ENCODE results near the gene CAB39. TPM values are rescaled to one million over a fixed set of nuclear protein-coding genes. Genes with fewer than 3 reads are reported as not detected.
A peak's percentile ranks its signal among the peaks of the same experiment; 100 is the strongest.

The CAB39 gene
- polyA plus RNA-seq, 3 donors = 33.1 to 53.8 (median 38.3) TPM

- 93% methylated on average over 2 of the region's 3 CpGs for WGBS (ENCODE audit: insufficient coverage)
Observed at GRCh38 chr2:230703514-230703913, 9.1 kb upstream of the CAB39 start.

GRCh38 chr2:230706053-230706521 is 6.6 kb upstream of the CAB39 start:
- Histone ChIP-seq H3K36me3 (replicated peaks in 1 of 2; ENCODE audit: control insufficient read depth in 1 of 2, insufficient read depth in 2 of 2, low read length in 2 of 2) (no peaks in the 10 kb centered on the region), H3K27ac (ENCODE audit: low read depth in 1 of 2, low read length in 2 of 2) (no peak overlapping the region), H3K9ac (ENCODE audit: insufficient read depth, low read length, poor library complexity, severe bottlenecking) (no peak overlapping the region), H3K9me3 (replicated peaks in 1 of 2; ENCODE audit: control insufficient read depth in 1 of 2, insufficient read depth in 1 of 2, low read length in 2 of 2) (no peaks in the 10 kb centered on the region), H3K4me1 (ENCODE audit: control insufficient read depth in 1 of 2, insufficient read depth in 2 of 2, low read length in 2 of 2) (peaks cover 34 to 46% of the 10 kb centered on the region in 2 donors), H4K20me1 (ENCODE audit: insufficient read depth, low read length) (no peaks in the 10 kb centered on the region), H3K4me2 (replicated peaks; ENCODE audit: extremely low read depth, low read length, poor library complexity, severe bottlenecking) (no peak overlapping the region), H2AFZ (ENCODE audit: insufficient read depth, low read depth, low read length, poor library complexity, severe bottlenecking) (no peak overlapping the region), H3K79me2 (ENCODE audit: insufficient read depth, low read length) (no peaks in the 10 kb centered on the region), H3K27me3 (ENCODE audit: control insufficient read depth in 2 of 2, insufficient read depth in 2 of 2, low read length in 2 of 2) (no peaks in the 10 kb centered on the region), H3K4me3 (replicated peaks in 1 of 3; ENCODE audit: low read depth in 2 of 3, low read length in 3 of 3) (no peak overlapping the region)
- DNase-seq = peak in 1 of 3 donors; percentile 29
- H3K36me3 Mint-ChIP-seq = peaks cover 6 to 15% of the 10 kb centered on the region in 2 donors
- H3K4me3 Mint-ChIP-seq = no peak overlapping the region
- H3K9me3 Mint-ChIP-seq = peaks cover 0 to 10% (median 6%) of the 10 kb centered on the region in 7 donors
- peaks cover 3 to 5% (median 5%) of the 10 kb centered on the region in 3 donors for H3K27me3 Mint-ChIP-seq (ENCODE audit: low read depth in 3 of 3)
- H3K27ac Mint-ChIP-seq = peak overlapping the region in 3 of 7 donors; percentile 1 to 61 (median 12)
- intact Hi-C loops (cut with micrococcal nuclease) = no loop called here
- WGBS (ENCODE audit: insufficient coverage) = 33% methylated on average over 3 of the region's 3 CpGs
- TF ChIP-seq CTCF (IDR thresholded peaks at IDR 0.05) = no peak
- H3K4me1 Mint-ChIP-seq = peaks cover 53% of the 10 kb centered on the region

More at GRCh38 chr2:230703514-230703913, 9.1 kb upstream of the CAB39 start:
- Histone ChIP-seq H3K9ac (ENCODE audit: insufficient read depth, low read length, poor library complexity, severe bottlenecking) (no peak overlapping the region), H3K79me2 (ENCODE audit: insufficient read depth, low read length) (no peaks in the 10 kb centered on the region), H3K4me2 (replicated peaks; ENCODE audit: extremely low read depth, low read length, poor library complexity, severe bottlenecking) (no peak overlapping the region), H3K4me3 (replicated peaks in 1 of 3; ENCODE audit: low read depth in 2 of 3, low read length in 3 of 3) (no peak overlapping the region), H3K27ac (ENCODE audit: low read depth in 1 of 2, low read length in 2 of 2) (no peak overlapping the region), H3K27me3 (ENCODE audit: control insufficient read depth in 2 of 2, insufficient read depth in 2 of 2, low read length in 2 of 2) (no peaks in the 10 kb centered on the region), H4K20me1 (ENCODE audit: insufficient read depth, low read length) (no peaks in the 10 kb centered on the region), H3K36me3 (replicated peaks in 1 of 2; ENCODE audit: control insufficient read depth in 1 of 2, insufficient read depth in 2 of 2, low read length in 2 of 2) (no peaks in the 10 kb centered on the region), H2AFZ (ENCODE audit: insufficient read depth, low read depth, low read length, poor library complexity, severe bottlenecking) (no peak overlapping the region), H3K4me1 (ENCODE audit: control insufficient read depth in 1 of 2, insufficient read depth in 2 of 2, low read length in 2 of 2) (peaks cover 34 to 50% of the 10 kb centered on the region in 2 donors), H3K9me3 (replicated peaks in 1 of 2; ENCODE audit: control insufficient read depth in 1 of 2, insufficient read depth in 1 of 2, low read length in 2 of 2) (no peaks in the 10 kb centered on the region)
- Mint-ChIP-seq H3K36me3 (peaks cover 6 to 15% of the 10 kb centered on the region in 2 donors), H3K27me3 (ENCODE audit: low read depth in 3 of 3) (peaks cover 0 to 5% (median 3%) of the 10 kb centered on the region in 3 donors), H3K4me3 (no peak overlapping the region), H3K27ac (no peak overlapping the region), H3K4me1 (peaks cover 56% of the 10 kb centered on the region), H3K9me3 (peaks cover 0 to 10% (median 6%) of the 10 kb centered on the region in 7 donors)
- DNase-seq = no peak
- intact Hi-C loops (cut with micrococcal nuclease) = no loop called here
- TF ChIP-seq CTCF (IDR thresholded peaks at IDR 0.05) = no peak
